ENCODE measurements around the gene DPY19L3.

- TF ChIP-seq CTCF (IDR thresholded peaks at IDR 0.05; ENCODE audit: insufficient read depth, low read length, poor library complexity, severe bottlenecking): no peak
- TF ChIP-seq EZH2phosphoT487 (conservative IDR thresholded peaks at IDR 0.05; ENCODE audit: low read length): no peak
These were observed 50.8 kb downstream of the DPY19L3 start for GRCh38 chr19:32456406-32456805.

All from SU-DHL-6 (cell line).